B cell (primary cell): Measurements from ENCODE around the gene SLC8B1. TPM values are rescaled to one million over a fixed set of nuclear protein-coding genes. Genes with fewer than 3 reads are reported as not detected.

ENCODE experiments used
- ATAC-seq: fragments of 200-7000 bp; cut with Tn5 transposase; one replicate; pipeline ENCODE4 v1.10.0; 2021; ENCODE audit warnings: low read depth, mild to moderate bottlenecking, moderate number of reproducible peaks, moderate library complexity
- CTCF ChIA-PET: fragments of 350-600 bp; sonication (Branson Sonifier 250); formaldehyde crosslinking; loops from one replicate; lab custom pipeline; 2021; ENCODE audit warnings: antibody characterized with exemption, inconsistent platforms; lab: Charles Lee
- POLR2A ChIA-PET: fragments of 350-600 bp; sonication (Branson Sonifier 250); formaldehyde crosslinking; loops from one replicate; lab custom pipeline; 2021; ENCODE audit warnings: antibody characterized with exemption; lab: Charles Lee
- DNase-seq: peaks from one replicate; pipeline ENCODE4 v3.0.0; 2013
- H2AFZ ChIP-seq: 2 replicates; pipeline ENCODE4 v1.6.1; 2012; ENCODE audit warnings: mild to moderate bottlenecking, low read depth, low read length; ENCODE audit not compliant: insufficient read depth, poor library complexity, severe bottlenecking
- H3K27ac ChIP-seq, 2 donors: 1 replicate in 1 of 2; 2 replicates in 1 of 2; pipeline ENCODE4 v1.5.1; 2012 to 2013; ENCODE audit warnings: low read length in 2 of 2, mild to moderate bottlenecking in 2 of 2, moderate library complexity in 1 of 2
- H3K27me3 ChIP-seq, 4 experiments: fragments of 200-600 bp in 1 of 4; sonication (generic) in 1 of 4; replicated peaks in 1 of 4; 1 replicate in 2 of 4; 2 replicates in 2 of 4; pipeline versions ENCODE4 v1.6.1 to v1.7.0; 2013 to 2016; ENCODE audit warnings: low read length in 3 of 4, mild to moderate bottlenecking in 2 of 4, mixed read lengths in 1 of 4, moderate library complexity in 1 of 4; ENCODE audit not compliant: insufficient read depth in 4 of 4, control insufficient read depth in 3 of 4; ENCODE audit errors: control extremely low read depth in 1 of 4
- H3K36me3 ChIP-seq, 2 experiments: replicated peaks in 1 of 2; 1 replicate in 1 of 2; 2 replicates in 1 of 2; pipeline versions ENCODE4 v1.6.1 to v1.7.1; 2013; ENCODE audit warnings: low read length in 1 of 2; ENCODE audit not compliant: insufficient read depth in 2 of 2, control insufficient read depth in 1 of 2; ENCODE audit errors: control extremely low read depth in 1 of 2, extremely low read depth in 1 of 2
- H3K4me1 ChIP-seq, 2 donors: fragments of 200-600 bp in 1 of 2; sonication (generic) in 1 of 2; 1 replicate in 1 of 2; 2 replicates in 1 of 2; pipeline versions ENCODE4 v1.5.1 to v1.6.1; 2013 to 2017; ENCODE audit warnings: low read length in 2 of 2; ENCODE audit not compliant: control insufficient read depth in 2 of 2, insufficient read depth in 2 of 2
- H3K4me2 ChIP-seq: replicated peaks from 2 replicates; pipeline ENCODE3; 2012; ENCODE audit warnings: mild to moderate bottlenecking, low read depth, low read length; ENCODE audit not compliant: poor library complexity, severe bottlenecking
- H3K4me3 ChIP-seq, 5 experiments: fragments of 200-600 bp in 1 of 5; sonication (generic) in 1 of 5; 1 replicate in 3 of 5; 2 replicates in 2 of 5; pipeline versions ENCODE4 v1.5.1 to v1.7.0; 2011 to 2016; ENCODE audit warnings: low read length in 4 of 5, mild to moderate bottlenecking in 4 of 5, low read depth in 2 of 5, control low read depth in 1 of 5, moderate library complexity in 1 of 5; ENCODE audit not compliant: insufficient read depth in 1 of 5; ENCODE audit errors: control extremely low read depth in 1 of 5, extremely low read depth in 1 of 5
- H3K79me2 ChIP-seq: fragments of 200-600 bp; sonication (generic); one replicate; pipeline ENCODE4 v1.6.0; 2016; ENCODE audit warnings: low read length; ENCODE audit not compliant: control insufficient read depth, insufficient read depth
- H3K9ac ChIP-seq: fragments of 200-600 bp; sonication (generic); 2 replicates; pipeline ENCODE4 v1.6.1; 2017; ENCODE audit warnings: mild to moderate bottlenecking, low read length, moderate library complexity
- H3K9me3 ChIP-seq, 3 donors: one replicate each; pipeline versions ENCODE4 v1.6.1 to v1.7.1; 2013; ENCODE audit warnings: low read length in 2 of 3; ENCODE audit not compliant: control insufficient read depth in 2 of 3, insufficient read depth in 1 of 3; ENCODE audit errors: control extremely low read depth in 1 of 3
- H4K20me1 ChIP-seq: 2 replicates; pipeline ENCODE4 v1.6.0; 2012; ENCODE audit warnings: mild to moderate bottlenecking, low read length; ENCODE audit not compliant: insufficient read depth, control insufficient read depth, poor library complexity, severe bottlenecking
- H3K27ac Mint-ChIP-seq: one replicate; pipeline ENCODE4 v1.8.0; 2021; ENCODE audit warnings: mixed read lengths
- H3K27me3 Mint-ChIP-seq: one replicate; pipeline ENCODE4 v1.8.0; 2021; ENCODE audit warnings: mixed read lengths
- H3K4me1 Mint-ChIP-seq: one replicate; pipeline ENCODE4 v1.8.0; 2021; ENCODE audit warnings: mixed read lengths
- H3K4me3 Mint-ChIP-seq: one replicate; pipeline ENCODE4 v1.8.0; 2021; ENCODE audit warnings: mixed read lengths
- H3K9me3 Mint-ChIP-seq: one replicate; pipeline ENCODE4 v1.8.0; 2022; ENCODE audit warnings: mixed read lengths; ENCODE audit not compliant: insufficient read depth
- EZH2 ChIP-seq: IDR thresholded peaks from 2 replicates; pipeline ENCODE4 v1.6.1; 2012; ENCODE audit warnings: borderline replicate concordance, low read depth, mild to moderate bottlenecking, moderate library complexity, low read length; ENCODE audit not compliant: insufficient read depth, poor library complexity, severe bottlenecking
- WGBS: methylation state at CpG from one replicate; pipeline ENCODE4 v1.1.5; 2013; ENCODE audit warnings: missing lambda C conversion rate; ENCODE audit not compliant: insufficient coverage; 5-methylcytosine and 5-hydroxymethylcytosine counted together
- intact Hi-C: fragments of 100-400 bp; cut with micrococcal nuclease; formaldehyde crosslinking; loops from one replicate; pipeline ENCODE4 v1.10.0; 2022
- polyA plus RNA-seq: library from polyadenylated mRNA; depleted of rRNA; stranded (reverse); fragments of >200 nt; gene quantifications from 2 replicates; pipeline ENCODE4 v1.2.3, GENCODE V29; 2012
- total RNA-seq, 2 donors: library from RNA; stranded (reverse); fragments of 120-200 nt in 1 of 2; gene quantifications; 1 replicate in 1 of 2; 2 replicates in 1 of 2; pipeline versions ENCODE4 v1.2.3 to v1.2.4, GENCODE V29; 2013 to 2022
- TF ChIP-seq, protein P1 (sequence below): fragments of 200-600 bp; IDR thresholded peaks from one replicate; pipeline ENCODE4 v1.8.0; 2022; ENCODE audit warnings: antibody characterized with exemption, mild to moderate bottlenecking

The SLC8B1 gene
- total and polyA plus RNA-seq, 2 donors (not counting 1 experiment from before 2014, with no cell fraction given): 18.7 to 35.6 TPM

DNA sequence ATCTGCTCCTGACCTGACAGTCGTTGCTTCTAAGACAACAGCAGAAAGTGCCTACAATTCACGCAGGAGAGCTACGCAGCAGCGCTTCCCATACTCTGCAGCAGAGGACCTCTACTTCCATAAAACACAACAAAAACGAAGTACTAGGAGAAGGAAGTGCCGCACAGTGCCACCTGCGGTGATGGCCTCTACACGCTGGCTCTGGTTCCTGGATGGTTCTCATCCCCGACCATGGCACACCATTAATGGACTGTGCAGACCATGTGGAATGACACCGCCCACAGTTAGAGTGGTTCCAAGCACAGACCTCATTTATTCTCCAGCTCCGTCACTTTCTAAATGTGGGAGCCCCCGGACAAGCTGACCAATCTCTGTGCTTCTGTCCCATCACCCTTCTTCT, 85.4 kb downstream of the SLC8B1 start:
- no peaks in the 10 kb centered on the region for H3K4me1 Mint-ChIP-seq
- H4K20me1 ChIP-seq: peaks cover 51% of the 10 kb centered on the region
- CTCF ChIA-PET: interaction anchor here (1.0 kb wide), 1 partner anchor 17 kb away, joined by 3 read pairs; no protein-coding TSS in a partner anchor
- DNase-seq (no peak), ATAC-seq (no peak)
- peaks cover 0 to 60% of the 10 kb centered on the region in 2 experiments for H3K36me3 ChIP-seq
- no peak overlapping the region for H3K4me3 Mint-ChIP-seq
- intact Hi-C loops: no loop called here
- H3K9me3 Mint-ChIP-seq: peaks cover 8% of the 10 kb centered on the region
- POLR2A ChIA-PET: interaction anchor here (0.5 kb wide), 1 partner anchor 20 kb away, joined by 4 read pairs; no protein-coding TSS in a partner anchor
- H3K4me1 ChIP-seq: no peaks in the 10 kb centered on the region
- no peak overlapping the region for H2AFZ ChIP-seq
- TF ChIP-seq, protein P1, sequence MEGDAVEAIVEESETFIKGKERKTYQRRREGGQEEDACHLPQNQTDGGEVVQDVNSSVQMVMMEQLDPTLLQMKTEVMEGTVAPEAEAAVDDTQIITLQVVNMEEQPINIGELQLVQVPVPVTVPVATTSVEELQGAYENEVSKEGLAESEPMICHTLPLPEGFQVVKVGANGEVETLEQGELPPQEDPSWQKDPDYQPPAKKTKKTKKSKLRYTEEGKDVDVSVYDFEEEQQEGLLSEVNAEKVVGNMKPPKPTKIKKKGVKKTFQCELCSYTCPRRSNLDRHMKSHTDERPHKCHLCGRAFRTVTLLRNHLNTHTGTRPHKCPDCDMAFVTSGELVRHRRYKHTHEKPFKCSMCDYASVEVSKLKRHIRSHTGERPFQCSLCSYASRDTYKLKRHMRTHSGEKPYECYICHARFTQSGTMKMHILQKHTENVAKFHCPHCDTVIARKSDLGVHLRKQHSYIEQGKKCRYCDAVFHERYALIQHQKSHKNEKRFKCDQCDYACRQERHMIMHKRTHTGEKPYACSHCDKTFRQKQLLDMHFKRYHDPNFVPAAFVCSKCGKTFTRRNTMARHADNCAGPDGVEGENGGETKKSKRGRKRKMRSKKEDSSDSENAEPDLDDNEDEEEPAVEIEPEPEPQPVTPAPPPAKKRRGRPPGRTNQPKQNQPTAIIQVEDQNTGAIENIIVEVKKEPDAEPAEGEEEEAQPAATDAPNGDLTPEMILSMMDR: no peak
- TF ChIP-seq EZH2: no peak
- H3K27ac Mint-ChIP-seq: no peak overlapping the region
- 98% methylated on average over 12 of the region's 12 CpGs for WGBS
- H3K27ac ChIP-seq: no peak overlapping the region
- H3K27me3 Mint-ChIP-seq: no peaks in the 10 kb centered on the region
- no peak overlapping the region for H3K4me3 ChIP-seq
- H3K4me2 ChIP-seq: no peak overlapping the region
- H3K79me2 ChIP-seq: peaks cover 36% of the 10 kb centered on the region
- no peaks in the 10 kb centered on the region for H3K27me3 ChIP-seq
- no peak overlapping the region for H3K9ac ChIP-seq
- H3K9me3 ChIP-seq: peaks cover 0 to 20% (median 11%) of the 10 kb centered on the region in 3 donors

- H3K9me3 Mint-ChIP-seq: peaks cover 8% of the 10 kb centered on the region
- H3K4me3 Mint-ChIP-seq: no peak overlapping the region
- H3K9ac ChIP-seq: no peak overlapping the region
- no peaks in the 10 kb centered on the region for H3K4me1 ChIP-seq
- H3K9me3 ChIP-seq: peaks cover 0 to 19% (median 11%) of the 10 kb centered on the region in 3 donors
- H3K79me2 ChIP-seq: peaks cover 42% of the 10 kb centered on the region
- no peak overlapping the region for H2AFZ ChIP-seq
- peaks cover 58% of the 10 kb centered on the region for H4K20me1 ChIP-seq
- no peak for DNase-seq
- H3K27ac ChIP-seq: no peak overlapping the region
- ChIA-PET CTCF (interaction anchor here (1.0 kb wide), 1 partner anchor 16 kb away, joined by 3 read pairs; no protein-coding TSS in a partner anchor), POLR2A (interaction anchor here (0.5 kb wide), 1 partner anchor 19 kb away, joined by 4 read pairs; no protein-coding TSS in a partner anchor)
- H3K27me3 Mint-ChIP-seq: no peaks in the 10 kb centered on the region
- no peaks in the 10 kb centered on the region for H3K4me1 Mint-ChIP-seq
- intact Hi-C loops: no loop called here
- H3K4me2 ChIP-seq: no peak overlapping the region
- 98% methylated on average over 6 of the region's 11 CpGs for WGBS
- H3K36me3 ChIP-seq: peaks cover 0 to 62% of the 10 kb centered on the region in 2 experiments
- H3K27me3 ChIP-seq: no peaks in the 10 kb centered on the region
- H3K27ac Mint-ChIP-seq: no peak overlapping the region
- TF ChIP-seq, protein P1: no peak
- no peak for TF ChIP-seq EZH2
- no peak for ATAC-seq
- H3K4me3 ChIP-seq: no peak overlapping the region
These were observed 86.0 kb downstream of the SLC8B1 start for GRCh38 chr12:113248842-113249435.
